ENCODE results near the gene DYSF.

The DYSF gene

DNA sequence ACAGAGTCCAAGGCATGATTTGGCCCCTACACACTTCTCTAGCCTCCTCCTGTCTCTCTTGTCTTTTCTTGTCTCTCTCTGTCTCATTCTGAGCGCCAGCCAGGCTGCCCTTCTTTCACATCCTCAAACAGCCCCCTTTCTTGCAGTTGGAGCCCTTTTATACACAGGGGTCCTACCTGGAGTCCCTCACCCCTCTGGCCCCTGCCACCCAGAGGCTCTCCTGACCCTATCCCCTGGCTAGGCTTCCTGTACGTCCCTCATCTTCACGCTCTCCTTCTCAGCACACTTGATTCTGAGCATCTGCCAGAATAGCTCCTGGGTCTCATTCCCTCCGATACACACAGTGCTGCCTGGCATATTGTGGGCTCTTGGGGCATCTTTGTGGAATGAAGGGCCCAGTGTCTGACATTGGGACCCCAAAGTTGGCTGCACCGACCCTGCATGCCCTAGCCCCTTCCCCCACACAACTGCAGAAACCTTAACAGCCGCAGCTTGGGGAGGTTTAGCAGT is 261.9 kb downstream of the DYSF start:
- no peak for DNase-seq

DNA sequence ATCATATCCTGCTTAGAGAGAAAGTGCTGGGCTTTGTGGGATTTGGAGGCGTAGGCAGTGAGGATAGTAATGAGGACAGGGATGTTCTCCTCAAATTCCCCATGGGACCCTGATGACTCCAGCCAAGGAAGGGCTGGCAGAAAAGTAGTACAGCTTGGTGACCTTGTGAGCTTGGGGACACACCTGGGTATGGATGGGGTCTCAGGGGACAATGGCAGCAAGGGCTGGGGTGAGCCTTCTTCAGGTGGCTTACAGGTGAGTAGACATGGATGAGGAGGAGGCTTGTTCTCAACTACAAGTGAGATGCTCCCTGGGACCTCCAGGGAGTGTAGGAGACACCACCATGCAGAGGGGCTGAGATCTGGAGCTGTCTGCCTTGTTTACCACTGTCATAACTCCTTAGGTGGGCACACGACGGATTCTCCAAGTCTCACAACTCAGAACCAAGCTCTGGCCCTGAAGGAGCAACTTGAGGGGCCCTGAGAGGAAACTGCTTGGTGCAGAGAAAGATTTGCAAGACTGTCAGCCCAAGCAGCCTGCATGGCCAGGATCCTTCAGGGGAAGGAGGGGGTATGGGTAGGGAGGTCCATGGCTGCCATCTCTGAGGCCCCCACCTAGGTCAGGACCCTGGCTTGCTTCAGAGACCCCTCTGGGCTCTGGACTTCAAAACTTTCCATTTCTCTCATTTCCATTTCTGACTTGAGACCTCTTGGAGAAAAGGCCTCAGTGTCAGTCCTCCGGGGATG is 262.8 kb downstream of the DYSF start:
- no peak for DNase-seq

DNA sequence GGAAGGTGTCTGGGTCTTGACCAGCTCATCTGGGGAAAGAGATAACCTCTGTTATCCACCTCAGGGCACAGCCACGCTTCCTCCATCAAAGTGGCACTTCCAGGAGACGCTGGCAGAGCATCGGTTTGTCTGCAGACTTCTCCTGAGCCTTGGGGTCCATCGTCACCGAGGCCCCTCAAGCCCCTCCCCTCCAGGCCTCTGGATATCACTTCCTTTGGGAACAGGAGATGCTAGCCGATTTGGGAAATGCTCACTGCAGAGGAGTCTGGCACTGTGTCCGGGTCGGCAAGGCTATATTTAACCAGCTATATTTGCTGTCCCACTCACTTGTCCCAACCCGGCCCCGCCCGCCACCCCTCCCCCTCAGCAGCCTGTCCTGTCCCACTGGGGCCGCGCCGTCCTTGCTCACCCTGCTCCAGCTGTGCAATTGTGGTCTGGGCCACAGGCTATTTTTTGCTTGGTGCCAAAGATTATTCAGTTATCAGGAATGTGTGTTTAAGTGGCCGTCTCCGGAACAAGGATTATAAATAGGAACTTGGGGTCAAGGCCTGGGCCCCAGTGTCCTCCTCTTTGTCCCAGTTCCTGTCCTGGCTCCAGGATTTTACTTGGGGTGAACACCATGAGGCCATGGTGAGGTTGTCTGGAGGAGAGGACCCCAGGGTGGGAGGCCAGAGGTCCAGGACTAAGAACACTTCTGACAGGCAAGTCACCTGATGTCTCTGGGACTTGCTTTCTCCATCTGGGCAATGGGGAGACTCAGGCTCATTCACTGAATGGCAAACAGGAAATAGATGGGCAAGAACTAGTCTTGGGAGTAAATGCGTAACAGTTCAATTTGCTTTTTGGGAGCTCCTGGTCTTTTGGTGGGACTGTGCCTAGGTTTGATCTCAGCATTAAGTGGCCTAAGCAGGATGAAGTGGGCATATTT is 263.6 kb downstream of the DYSF start:
- DNase-seq: no peak

- DNase-seq: no peak
Observed at GRCh38 chr2:71718686-71719085, 265.3 kb downstream of the DYSF start.

GRCh38 chr2:71719520-71720282 is 266.3 kb downstream of the DYSF start:
- DNase-seq: no peak

DNA sequence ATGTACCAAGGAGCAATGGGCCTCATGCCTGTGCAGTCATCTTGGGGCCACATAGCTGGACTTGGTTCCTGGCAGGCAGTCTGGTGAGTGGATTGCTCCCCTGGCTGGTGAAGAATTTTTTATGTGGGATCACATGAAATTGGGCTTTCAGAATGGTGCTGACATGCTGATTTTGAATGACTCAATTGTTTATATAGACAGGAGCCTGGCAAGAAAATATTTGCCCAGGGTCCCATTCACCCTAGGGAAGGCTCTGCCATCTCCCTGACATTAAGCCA is 266.9 kb downstream of the DYSF start:
- no peak for DNase-seq

DNA sequence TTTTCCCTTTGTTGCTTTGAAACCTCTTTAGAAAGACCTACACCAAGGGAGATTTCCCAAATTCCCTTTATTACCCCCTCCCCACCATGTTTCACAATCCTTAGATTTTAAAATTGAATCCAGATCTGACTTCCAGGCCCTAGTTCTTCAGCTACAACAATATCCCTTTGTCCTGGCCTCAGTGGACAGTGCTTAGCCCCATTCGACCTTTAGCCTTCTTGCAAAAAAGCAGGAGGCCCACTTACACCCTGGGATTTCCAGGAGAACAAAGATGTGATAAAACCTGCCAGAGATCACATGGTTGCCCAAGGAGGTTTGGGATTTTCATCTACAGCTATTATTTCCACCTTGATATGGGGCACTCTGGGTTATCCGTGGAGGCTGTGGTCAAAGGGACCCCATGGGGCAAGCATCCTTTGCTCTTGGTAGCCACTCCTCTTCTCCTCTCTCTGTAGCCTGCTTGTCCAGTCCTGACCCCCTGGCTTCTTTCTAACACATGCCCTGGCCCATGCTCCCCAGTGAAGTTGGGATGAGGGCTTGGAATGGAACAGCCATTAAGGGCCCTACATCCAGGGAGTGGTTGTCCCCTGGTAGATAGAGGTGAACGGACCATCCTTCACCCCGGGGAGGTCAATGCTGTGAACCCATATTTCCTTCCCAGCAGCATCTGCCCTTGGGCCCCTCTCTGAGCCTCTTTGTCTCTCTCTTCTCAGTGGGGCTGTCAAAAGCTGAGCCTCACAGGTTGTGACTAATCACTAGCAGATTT is 267.4 kb downstream of the DYSF start:
- DNase-seq: no peak

DNA sequence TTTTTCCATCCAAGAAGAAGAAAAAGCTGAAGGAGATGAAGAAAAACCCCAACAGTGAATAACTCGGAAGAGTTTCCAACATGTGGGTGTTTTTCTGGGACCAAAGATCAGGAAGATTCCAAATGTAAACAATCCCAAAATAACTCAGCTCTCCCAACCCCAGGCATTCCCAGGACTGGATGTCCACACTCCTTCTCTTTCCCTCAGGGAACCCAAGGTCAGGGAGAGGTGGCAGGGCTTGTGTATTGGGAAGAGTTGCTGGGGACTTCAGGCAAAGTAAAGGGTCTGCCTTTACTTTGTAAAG is 268.0 kb downstream of the DYSF start:
- no peak for DNase-seq

DNA sequence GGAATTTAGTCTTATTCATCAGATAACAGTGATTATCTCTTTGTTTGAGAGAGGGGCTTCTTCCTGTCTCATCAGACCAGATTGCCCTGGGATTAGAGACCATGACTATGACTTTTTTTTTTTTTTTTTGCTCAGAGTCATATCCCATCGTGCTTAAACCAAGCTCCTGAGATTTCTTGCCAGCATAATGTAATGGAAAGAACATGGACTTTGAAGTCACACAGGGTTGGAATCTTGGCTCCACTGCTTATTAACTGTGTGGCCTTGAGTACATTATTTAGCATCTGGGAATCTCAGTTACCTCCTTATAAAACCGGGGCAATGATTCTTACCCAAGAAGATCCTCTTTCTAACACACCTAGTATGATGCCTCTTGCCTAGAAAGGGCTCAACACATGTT is 268.3 kb downstream of the DYSF start:
- DNase-seq: no peak

DNA sequence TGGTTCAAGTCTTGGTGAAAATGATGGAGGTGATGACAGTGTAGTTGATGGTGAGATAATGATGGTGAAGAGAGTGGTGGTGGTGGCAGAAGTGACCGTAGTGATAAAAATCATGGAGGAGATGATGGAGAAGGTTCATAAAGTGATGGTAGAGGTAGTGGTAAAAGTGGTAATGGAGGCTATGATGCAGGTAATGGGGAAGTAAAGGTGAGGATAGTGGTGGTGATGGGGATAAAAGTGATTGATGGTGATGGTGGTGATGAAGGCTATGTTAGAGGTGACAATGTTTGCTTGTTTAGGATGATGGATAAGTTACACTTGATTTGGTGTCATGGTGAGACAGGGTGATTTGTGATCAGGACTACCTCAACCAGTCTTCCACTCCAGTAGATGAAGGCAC is 268.9 kb downstream of the DYSF start:
- no peak for DNase-seq

DNA sequence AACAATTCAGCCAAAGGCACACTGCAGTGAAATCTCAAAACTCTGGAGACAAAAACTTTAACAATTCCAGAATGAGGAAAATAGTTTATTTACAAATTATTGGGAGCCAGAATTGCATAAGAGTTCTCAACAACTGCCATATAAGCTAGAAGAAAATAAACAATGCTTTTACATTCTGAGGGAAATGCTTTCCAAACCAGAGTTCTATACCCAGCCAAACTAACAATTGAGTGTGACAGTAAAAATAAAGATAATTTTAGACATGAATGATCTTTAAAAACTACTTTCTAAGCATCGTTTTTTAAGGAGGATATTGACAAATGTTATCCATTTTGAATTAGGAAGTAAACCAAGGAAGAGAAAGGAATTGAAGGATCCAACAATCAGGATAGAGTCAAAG is 271.4 kb downstream of the DYSF start:
- DNase-seq: no peak

- DNase-seq: no peak
Observed at GRCh38 chr2:71725836-71726235, 272.5 kb downstream of the DYSF start.

- no peak for DNase-seq
Observed at GRCh38 chr2:71727562-71727961, 274.2 kb downstream of the DYSF start.

DNA sequence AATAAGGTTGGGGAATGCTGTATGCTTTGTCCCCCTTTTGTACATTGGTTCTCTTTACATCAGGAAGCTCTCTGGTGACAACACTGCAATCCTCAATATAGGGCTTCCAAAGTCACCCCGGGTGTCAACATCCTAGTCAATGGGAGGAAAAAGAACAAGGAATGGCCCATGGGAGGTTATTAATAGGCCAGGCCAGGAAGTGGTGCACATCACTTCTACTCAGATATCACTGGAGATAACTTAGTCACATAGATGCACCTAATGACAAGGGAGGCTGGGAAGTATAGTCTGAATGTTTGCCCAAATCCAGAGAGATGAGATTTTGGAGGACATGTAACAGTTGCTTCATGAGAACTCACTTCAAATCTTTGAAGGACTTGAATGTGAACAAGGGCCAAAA is 274.7 kb downstream of the DYSF start:
- no peak for DNase-seq

DNA sequence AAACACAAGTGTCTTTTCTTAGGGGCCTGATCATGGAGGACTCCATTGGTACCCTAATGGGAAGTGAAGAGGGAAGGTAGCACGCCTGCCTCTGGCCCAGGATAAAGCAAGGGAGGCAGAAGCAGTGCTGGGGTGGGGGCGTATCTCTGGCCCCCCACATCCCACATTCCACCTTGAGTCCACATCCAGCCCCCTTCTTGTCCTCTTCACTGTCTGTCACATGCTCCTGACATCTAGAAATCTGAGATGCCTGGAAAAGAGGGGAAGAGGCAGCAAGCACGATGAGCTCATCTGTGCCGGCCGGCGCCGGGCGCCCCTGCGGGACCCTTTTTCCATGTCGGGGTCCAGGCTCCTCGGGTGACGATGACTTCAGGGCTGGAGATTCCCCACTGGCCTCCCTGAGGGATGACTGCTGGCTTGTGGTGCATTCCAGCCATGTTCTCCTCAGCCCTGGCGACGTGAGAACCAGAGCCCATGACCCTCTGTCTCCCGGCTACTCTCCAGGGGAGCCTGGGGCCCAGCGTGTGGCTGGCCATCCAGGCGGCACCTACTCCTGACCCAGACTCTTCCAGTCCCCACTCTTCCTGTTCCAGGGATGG is 277.5 kb downstream of the DYSF start:
- DNase-seq: no peak

DNA sequence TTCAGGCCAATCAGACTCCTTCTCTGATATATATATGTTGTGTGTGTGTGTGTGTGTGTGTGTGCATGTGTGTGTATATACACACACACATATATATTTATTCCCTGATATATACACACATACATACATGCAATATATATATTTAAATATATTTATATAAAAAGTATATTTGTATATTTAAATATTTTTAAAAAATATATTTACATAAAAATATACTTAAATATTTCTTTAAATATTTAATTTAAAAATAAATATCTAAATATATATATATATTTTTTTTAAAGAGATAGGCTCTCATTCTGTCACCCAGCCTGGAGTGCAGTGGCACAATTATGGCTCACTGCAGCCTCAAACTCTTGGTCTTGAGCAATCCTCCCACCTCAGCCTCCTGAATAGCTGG is 281.3 kb downstream of the DYSF start:
- no peak for DNase-seq

DNA sequence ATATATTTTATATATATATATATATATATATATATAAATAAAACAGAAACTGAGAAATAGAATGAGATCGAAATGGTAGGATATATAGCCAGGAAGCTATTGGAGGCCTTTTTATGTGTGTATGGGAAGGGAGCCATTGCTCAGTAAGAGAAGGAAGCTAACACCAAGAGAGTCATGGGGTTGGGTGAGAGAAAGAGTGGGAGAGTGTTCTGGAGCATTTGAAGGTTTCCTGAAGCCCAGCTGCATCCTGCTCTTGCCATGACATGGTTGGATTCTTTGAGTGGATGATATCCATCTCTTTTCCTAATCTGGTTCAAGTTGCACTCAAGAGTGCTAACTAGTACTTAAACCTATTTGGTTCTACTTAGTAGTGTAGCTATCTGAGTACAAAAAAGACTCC is 282.3 kb downstream of the DYSF start:
- DNase-seq: no peak

All from SHP77 (cell line).